GM18498 (cell line): ENCODE data around the gene HSFX2.
"Not testable (repeated sequence)": the region's sequence is repeated elsewhere in the genome, so short reads cannot be mapped to it uniquely, and the experiment has no call there.

Experiments
- ATAC-seq: cut with Tn5 transposase; IDR thresholded peaks from one replicate; pipeline ENCODE4 v1.9.1; 2021; ENCODE audit warnings: mild to moderate bottlenecking, moderate library complexity; ENCODE audit not compliant: unreplicated experiment

Gene HSFX2

DNA sequence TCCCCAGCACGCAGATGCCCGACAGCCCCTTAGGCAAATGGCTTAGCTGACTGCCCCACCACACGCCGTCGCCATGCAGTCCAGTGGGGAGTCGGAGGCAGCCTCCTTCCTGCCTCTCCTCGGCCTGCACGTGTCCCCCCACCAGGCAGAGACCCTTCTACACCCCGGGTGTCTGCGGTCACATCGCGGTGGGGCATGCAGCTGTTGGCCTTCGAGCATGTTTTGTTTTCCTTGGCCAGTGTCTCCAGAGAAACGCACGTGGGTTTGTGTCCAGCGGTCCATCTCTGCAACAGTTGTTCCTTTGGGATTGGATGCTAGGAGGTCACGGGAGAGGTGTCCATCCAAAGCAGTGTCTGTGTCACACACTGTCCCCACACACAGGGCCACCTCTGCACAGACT, at the start of gene HSFX2:
Gene HSFX2 (minus strand): TSS at position 101 of the 400 bp plus-strand sequence. CDS start 614 bp downstream, outside the sequence.
- not testable (repeated sequence) for ATAC-seq

GRCh38 chrX:149643496-149643895, 48.4 kb upstream of the HSFX2 start:
- ATAC-seq = no peak

GRCh38 chrX:149641835-149642234, 46.7 kb upstream of the HSFX2 start:
- no peak for ATAC-seq

- ATAC-seq = no peak
These were observed 46.3 kb upstream of the HSFX2 start for GRCh38 chrX:149641432-149641831.

- no peak for ATAC-seq
These were observed 44.5 kb upstream of the HSFX2 start for GRCh38 chrX:149639568-149639967.

DNA sequence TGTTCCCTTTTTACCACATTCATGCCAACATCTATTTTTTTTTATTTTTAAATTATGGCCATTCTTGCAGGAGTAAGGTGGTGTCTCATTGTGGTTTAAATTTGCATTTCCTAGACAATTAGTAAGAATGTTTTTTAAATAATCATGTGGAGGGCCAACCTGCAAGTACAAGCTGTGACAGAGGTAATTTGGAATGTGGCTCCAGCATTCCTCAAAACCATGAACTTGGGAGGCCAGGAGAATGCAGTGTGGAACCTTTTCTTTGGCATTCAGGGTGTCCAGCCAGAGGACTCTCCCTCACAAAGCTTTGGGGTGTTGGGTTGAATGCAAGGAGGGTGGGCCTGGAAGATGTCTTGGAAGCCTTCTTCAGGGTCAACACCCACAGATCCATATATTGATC, 43.7 kb upstream of the HSFX2 start:
- no peak for ATAC-seq

DNA sequence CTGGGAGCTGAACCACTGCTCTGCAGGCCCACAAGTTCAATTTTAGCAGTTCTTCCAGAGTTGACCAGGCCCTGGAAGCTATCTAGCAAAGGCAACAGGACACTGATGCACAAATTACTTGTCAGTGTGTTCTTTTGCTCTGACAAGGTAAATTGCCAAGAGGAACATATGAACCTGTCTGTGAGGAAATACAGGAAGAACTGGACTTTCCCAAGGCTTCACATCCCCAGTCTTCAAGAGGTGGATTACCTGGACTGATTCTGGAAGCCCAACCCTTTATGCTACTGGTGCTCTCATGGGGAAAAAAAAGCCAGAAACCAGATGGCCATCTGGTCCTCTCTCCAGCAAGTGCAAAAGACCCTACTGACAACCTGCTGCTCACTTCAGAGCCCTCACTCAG, 38.4 kb upstream of the HSFX2 start:
- ATAC-seq = no peak

GRCh38 chrX:149631234-149632165, 36.4 kb upstream of the HSFX2 start, which contains the start of gene TMEM185A:
TSS of gene TMEM185A (minus strand) at chrX:149631792. CDS start at chrX:149631580, 212 bp downstream.
- peak; percentile 93 for ATAC-seq

- no peak for ATAC-seq
These were observed 35.6 kb upstream of the HSFX2 start for GRCh38 chrX:149630681-149631233.

- no peak for ATAC-seq
These were observed 34.7 kb upstream of the HSFX2 start for GRCh38 chrX:149629730-149630387.

DNA sequence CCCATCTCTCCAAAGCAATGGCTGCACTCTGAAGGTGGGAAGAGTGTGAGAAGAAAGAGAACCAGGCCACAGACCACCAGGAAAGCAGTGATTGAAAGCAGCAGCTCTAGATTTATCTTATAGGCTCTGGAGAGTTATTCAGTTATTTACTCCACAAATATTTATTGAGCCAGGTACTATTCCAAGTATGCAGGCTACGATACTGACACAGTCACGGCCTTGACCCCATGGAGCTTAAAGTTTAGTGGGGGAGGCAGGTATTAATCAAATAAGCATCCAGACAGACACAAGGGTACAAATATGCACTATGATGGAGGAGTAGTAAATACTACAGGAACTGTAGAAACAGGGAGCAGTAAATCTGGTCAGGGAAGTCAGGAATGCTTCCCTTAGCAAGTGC, 33.7 kb upstream of the HSFX2 start:
- ATAC-seq = no peak

GRCh38 chrX:149628280-149628679, 33.2 kb upstream of the HSFX2 start:
- no peak for ATAC-seq

GRCh38 chrX:149626829-149627228, 31.7 kb upstream of the HSFX2 start:
- ATAC-seq = not testable (repeated sequence)

DNA sequence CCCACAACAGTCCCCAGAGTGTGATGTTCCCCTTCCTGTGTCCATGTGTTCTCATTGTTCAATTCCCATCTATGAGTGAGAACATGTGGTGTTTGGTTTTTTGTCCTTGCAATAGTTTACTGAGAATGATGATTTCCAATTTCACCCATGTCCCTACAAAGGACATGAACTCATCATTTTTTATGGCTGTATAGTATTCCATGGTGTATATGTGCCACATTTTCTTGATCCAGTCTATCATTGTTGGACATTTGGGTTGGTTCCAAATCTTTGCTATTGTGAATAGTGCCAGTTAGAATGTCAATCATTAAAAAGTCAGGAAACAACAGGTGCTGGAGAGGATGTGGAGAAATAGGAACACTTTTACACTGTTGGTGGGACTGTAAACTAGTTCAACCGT, 24.5 kb upstream of the HSFX2 start:
- not testable (repeated sequence) for ATAC-seq

GRCh38 chrX:149618871-149619270, 23.8 kb upstream of the HSFX2 start:
- no peak for ATAC-seq

- ATAC-seq = no peak
These were observed 16.6 kb upstream of the HSFX2 start for GRCh38 chrX:149611623-149612175.

- no peak for ATAC-seq
These were observed 15.4 kb upstream of the HSFX2 start for GRCh38 chrX:149610511-149610910.

DNA sequence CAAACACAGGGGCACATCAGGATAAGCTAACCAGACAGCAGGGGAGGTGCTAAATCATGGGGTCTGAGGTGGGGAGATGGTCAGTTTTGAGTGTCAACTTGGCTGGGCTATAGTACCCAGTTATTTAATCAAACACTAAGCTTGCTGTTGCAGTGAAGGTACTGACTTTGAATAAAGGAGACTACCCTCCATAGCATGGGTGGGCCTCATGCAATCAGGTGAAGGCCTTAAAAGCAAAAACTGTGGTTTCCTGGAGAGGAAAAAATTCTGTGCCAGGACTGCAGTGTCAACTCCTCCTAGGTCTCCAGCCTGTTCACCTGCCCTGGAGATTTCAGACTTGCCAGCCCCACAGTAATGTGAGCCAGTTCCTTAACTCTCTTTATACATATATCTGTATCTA, 12.6 kb upstream of the HSFX2 start:
- no peak for ATAC-seq

DNA sequence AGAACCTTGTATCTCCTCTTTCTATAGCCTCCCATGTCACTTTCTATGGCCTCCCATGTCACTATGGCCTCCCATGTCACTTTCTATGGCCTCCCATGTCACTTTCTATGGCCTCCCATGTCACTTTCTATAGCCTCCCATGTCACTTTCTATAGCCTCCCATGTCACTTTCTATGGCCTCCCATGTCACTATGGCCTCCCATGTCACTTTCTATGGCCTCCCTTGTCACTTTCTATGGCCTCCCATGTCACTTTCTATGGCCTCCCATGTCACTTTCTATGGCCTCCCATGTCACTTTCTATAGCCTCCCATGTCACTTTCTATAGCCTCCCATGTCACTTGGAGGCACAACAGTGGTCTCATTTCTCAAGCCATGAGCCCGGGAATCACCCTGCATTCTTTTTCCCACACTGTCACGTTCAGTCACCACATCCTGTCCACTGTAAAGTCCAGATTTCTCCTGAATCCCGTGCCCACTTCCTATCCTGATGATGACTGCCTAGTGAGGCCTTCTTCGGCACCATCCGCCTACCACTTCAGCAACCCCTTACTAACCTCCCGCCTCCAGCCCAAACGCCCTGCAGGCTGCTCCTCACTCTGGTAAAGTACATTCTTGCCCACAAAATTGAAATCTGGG, 10.3 kb upstream of the HSFX2 start:
- not testable (repeated sequence) for ATAC-seq

DNA sequence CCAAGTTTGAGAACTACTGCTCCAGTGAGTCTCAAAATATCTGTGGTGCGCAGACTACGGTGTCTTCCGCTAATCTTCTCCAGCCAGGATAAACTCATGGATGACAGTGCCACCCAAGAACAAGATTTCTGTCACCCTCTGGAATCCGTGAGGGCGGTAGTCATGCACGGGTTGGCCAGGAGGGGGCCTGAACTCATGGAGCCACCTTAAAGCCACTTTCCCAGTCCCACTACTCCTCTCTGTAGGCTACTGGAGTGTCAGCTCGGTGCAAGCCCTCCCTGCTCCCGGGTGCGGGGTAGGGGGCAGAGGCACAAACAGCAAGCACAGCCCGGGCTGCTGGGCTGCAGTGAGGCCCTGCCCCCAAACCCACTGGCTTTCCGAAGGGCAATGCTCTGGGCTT, 3.5 kb upstream of the HSFX2 start:
- ATAC-seq = peak; percentile 46

- not testable (repeated sequence) for ATAC-seq
These were observed 829 bp upstream of the HSFX2 start for GRCh38 chrX:149595943-149596342.
